SH-SY5Y (cell line): ENCODE measurements around the gene RNF141.

Experiments used
- GATA2 ChIP-seq: IDR thresholded peaks from 2 replicates; pipeline ENCODE4 v1.6.1; 2011; ENCODE audit warnings: mild to moderate bottlenecking, low read depth, low read length
- GATA3 ChIP-seq: IDR thresholded peaks from 2 replicates; pipeline ENCODE4 v1.6.1; 2011; ENCODE audit warnings: low read depth, mild to moderate bottlenecking, low read length, moderate library complexity

DNA sequence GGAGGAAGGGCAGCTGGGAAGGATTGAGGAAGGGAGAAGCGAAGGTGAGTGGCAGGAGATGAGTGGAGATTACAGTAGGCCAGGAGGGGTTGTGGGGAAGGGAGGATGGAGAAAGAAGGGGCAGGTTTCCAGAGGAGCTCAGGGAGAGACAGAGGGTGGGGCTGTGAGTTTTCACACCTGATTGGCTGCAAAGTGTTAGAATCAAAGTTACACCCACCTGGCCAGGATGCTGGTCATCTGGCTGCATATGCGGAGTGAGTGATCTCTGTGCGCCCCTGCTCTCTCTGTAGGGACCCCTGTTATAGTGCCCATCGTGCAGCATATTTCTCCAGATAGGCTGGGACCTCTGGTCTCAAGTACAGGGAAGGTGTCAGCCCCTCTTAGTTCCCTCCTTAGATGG lies 67.6 kb downstream of the RNF141 start:
- TF ChIP-seq GATA3 (no peak), GATA2 (no peak)
